Measurements from ENCODE around the gene ELMOD3.

GRCh38 chr2:85308896-85309555 lies 45.5 kb upstream of the ELMOD3 start:
- no peak for TF ChIP-seq SIX5 (IDR thresholded peaks at IDR 0.05; ENCODE audit: low read depth, low read length)
- TF ChIP-seq CTCF (IDR thresholded peaks at IDR 0.05; ENCODE audit: control extremely low read depth in 1 of 3, insufficient read depth in 1 of 3, low read depth in 1 of 3, low read length in 3 of 3): no peak
- no peak for TF ChIP-seq EZH2 (IDR thresholded peaks at IDR 0.05; ENCODE audit: low read depth, low read length, severe bottlenecking)

Data from H1 (cell line).